ENCODE measurements around the gene IER5.

The IER5 gene

GRCh38 chr1:181094416-181095212 lies 6.1 kb downstream of the IER5 start (continued):
- TF ChIP-seq PRDM4 (tag by site-specific recombination; IDR thresholded peaks at IDR 0.05) (peak; percentile 78), ZNF114 (tag by site-specific recombination; IDR thresholded peaks at IDR 0.05) (no peak), ATF2 (tag by site-specific recombination; IDR thresholded peaks at IDR 0.05; ENCODE audit: low read depth) (no peak), ZNF433 (tag by site-specific recombination; IDR thresholded peaks at IDR 0.05; ENCODE audit: low read depth) (no peak), ZNF473 (tag by site-specific recombination; IDR thresholded peaks at IDR 0.05) (no peak), ZNF580 (tag by site-specific recombination; IDR thresholded peaks at IDR 0.05) (no peak), ZNF621 (tag by site-specific recombination; IDR thresholded peaks at IDR 0.05) (no peak), ZNF530 (tag by site-specific recombination; IDR thresholded peaks at IDR 0.05; ENCODE audit: low read depth) (no peak), ZNF549 (tag by site-specific recombination; IDR thresholded peaks at IDR 0.05) (no peak), TSHZ1 (tag by site-specific recombination; IDR thresholded peaks at IDR 0.05; ENCODE audit: borderline replicate concordance) (no peak; the same call in 1 of the 2 replicates), ZXDB (tag by site-specific recombination; IDR thresholded peaks at IDR 0.05) (0 out of 2 replicates have a peak, but pooled peaks have one; percentile 54), ZEB2 (tag by site-specific recombination; IDR thresholded peaks at IDR 0.05) (peak; percentile 62; the same call in 1 of the 2 replicates), GLIS1 (tag by site-specific recombination; IDR thresholded peaks at IDR 0.05) (peak; percentile 58), ZNF843 (tag by site-specific recombination; IDR thresholded peaks at IDR 0.05) (no peak), ZNF792 (tag by site-specific recombination; IDR thresholded peaks at IDR 0.05) (no peak), ZNF280C (tag by site-specific recombination; IDR thresholded peaks at IDR 0.05) (no peak), KLF8 (tag by site-specific recombination; IDR thresholded peaks at IDR 0.05) (peak; percentile 76), ZNF704 (tag by site-specific recombination; IDR thresholded peaks at IDR 0.05) (no peak), HOXA7 (CRISPR knock-in tag; IDR thresholded peaks at IDR 0.05; ENCODE audit: borderline replicate concordance) (no peak), ZFP3 (tag by site-specific recombination; IDR thresholded peaks at IDR 0.05; ENCODE audit: low read depth) (no peak), ZBTB48 (tag by site-specific recombination; IDR thresholded peaks at IDR 0.05) (no peak), ZNF837 (tag by site-specific recombination; IDR thresholded peaks at IDR 0.05) (no peak), ZNF513 (tag by site-specific recombination; IDR thresholded peaks at IDR 0.05) (no peak), PBX3 (CRISPR knock-in tag; IDR thresholded peaks at IDR 0.05) (no peak), SCRT2 (tag by site-specific recombination; IDR thresholded peaks at IDR 0.05) (no peak), ZNF501 (tag by site-specific recombination; IDR thresholded peaks at IDR 0.05) (no peak)

All from HEK293 (cell line).